ENCODE results near the gene AFDN.

AFDN gene

GRCh38 chr6:167980911-167981580 lies 154.3 kb downstream of the AFDN start:
- DNase-seq (ENCODE audit: low read depth) = no peak

DNA sequence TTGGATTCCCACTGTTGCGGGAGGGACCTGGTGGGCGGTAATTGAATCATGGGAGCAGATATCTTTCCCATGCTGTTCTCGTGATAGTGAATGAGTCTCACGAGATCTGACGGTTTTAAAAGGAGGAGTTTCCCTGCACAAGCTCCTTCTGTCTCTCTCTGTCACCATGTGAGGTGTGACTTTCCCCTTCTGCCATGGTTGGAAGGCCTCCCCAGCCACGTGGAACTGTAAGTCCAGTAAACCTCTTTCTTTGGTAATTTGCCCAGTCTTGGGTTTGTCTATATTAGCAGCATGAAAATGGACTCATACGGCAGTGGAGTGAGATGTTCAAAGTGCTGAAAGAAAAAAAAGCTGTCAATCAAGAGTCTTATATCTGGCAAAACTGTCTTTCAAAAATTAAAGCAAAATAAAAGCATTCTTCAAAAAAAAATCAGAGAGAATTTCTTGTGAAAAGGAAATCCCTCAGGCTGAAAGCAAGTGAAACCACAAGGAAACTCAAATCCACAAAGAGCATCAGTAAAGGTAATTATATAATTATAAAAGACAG lies 155.3 kb downstream of the AFDN start:
- no peak for DNase-seq (ENCODE audit: low read depth)

GRCh38 chr6:167984144-167984719 lies 157.5 kb downstream of the AFDN start:
- no peak for DNase-seq (ENCODE audit: low read depth)

GRCh38 chr6:167984876-167985604 lies 158.3 kb downstream of the AFDN start:
- no peak for DNase-seq (ENCODE audit: low read depth)

- no peak for DNase-seq (ENCODE audit: low read depth)
These were observed 159.3 kb downstream of the AFDN start for GRCh38 chr6:167985911-167986595.

GRCh38 chr6:167987396-167988153 lies 160.9 kb downstream of the AFDN start:
- no peak for DNase-seq (ENCODE audit: low read depth)

GRCh38 chr6:167988154-167988495 lies 161.4 kb downstream of the AFDN start:
- no peak for DNase-seq (ENCODE audit: low read depth)

GRCh38 chr6:167988945-167989841 lies 162.5 kb downstream of the AFDN start:
- no peak for DNase-seq (ENCODE audit: low read depth)

DNA sequence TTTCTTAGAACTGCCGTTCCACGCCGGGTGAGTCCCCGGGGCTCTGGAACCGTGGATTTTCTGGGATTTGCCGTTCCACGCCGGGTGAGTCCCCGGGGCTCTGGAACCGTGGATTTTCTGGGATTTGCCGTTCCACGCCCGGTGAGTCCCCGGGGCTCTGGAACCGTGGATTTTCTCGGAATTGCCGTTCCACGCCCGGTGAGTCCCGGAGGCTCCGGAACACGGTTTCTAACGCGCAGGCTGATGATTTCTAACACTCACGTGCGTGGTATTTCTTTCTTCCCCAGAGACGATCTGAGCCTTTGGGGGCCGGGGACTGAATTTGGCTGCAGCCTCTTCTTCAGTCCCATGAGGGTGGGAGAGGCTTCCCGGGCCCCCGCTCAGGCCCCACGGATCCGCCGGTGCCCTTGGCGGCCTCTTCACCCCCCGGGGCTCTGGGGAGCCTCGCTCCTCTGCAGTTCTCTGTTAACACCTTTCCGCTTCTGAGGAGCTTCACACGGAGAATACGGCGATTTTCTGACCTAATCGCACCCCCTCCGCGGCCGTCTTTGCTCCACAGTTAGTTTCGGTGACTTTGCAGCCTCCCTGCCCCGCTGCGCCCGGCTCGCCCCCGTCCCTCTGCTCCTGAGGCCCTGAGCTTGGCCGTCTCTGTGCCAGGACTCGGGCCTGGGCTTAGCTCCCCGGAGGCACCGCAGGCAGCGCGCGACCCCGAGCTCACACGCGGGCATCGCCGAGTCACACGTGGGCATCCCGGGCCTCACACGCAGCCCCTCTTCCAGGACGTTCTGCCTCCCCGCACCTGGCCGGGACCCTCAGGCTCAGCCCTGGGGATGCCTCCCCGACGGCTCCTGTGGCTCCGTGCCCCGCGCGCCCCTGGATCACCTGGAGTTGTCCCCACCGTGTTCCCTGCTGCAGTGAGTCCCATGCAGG lies 163.6 kb downstream of the AFDN start:
- no peak for DNase-seq (ENCODE audit: low read depth)

- no peak for DNase-seq (ENCODE audit: low read depth)
These were observed 166.5 kb downstream of the AFDN start for GRCh38 chr6:167993169-167993568.

DNA sequence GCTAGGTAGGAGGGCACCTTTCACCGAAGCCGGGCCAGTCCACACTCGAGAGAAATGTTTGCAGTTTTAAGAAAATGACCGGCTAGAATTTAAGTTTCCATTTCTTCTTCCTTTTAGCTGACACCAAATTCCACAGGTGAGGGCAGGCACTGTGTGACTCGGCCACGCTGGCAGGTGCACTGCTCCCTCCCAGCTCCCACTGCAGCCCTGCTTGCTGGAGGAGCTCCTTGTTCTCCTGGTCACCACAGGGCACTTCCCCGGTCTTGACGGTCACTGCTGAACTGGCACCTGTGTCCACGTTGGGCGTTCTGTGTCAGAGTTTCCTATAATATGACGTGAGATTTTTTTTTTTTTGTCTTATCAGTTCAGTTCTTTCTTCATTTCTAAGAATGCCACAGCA lies 167.1 kb downstream of the AFDN start:
- DNase-seq (ENCODE audit: low read depth) = no peak

DNA sequence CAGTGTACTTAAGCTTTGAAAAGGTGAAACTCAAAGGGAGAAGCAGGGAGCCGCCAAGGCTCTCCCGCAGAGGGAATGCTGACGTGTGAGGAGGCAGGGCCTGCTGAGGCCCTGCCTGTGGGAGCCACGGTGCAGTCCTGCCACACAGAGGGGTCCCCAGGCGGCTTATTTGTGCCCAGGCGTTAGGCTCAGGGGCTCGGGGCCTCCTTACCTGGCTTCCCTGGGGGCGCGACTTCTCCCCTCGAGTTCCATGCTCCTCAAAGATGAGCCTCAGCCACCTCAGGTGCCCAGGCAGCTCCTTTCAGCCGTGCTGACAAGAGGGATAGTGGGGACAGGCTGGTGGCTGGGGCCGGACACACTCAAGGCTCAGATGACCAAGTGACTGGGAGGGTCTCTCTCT lies 168.6 kb downstream of the AFDN start:
- no peak for DNase-seq (ENCODE audit: low read depth)

- DNase-seq (ENCODE audit: low read depth) = no peak
These were observed 169.0 kb downstream of the AFDN start for GRCh38 chr6:167995731-167996151.

DNA sequence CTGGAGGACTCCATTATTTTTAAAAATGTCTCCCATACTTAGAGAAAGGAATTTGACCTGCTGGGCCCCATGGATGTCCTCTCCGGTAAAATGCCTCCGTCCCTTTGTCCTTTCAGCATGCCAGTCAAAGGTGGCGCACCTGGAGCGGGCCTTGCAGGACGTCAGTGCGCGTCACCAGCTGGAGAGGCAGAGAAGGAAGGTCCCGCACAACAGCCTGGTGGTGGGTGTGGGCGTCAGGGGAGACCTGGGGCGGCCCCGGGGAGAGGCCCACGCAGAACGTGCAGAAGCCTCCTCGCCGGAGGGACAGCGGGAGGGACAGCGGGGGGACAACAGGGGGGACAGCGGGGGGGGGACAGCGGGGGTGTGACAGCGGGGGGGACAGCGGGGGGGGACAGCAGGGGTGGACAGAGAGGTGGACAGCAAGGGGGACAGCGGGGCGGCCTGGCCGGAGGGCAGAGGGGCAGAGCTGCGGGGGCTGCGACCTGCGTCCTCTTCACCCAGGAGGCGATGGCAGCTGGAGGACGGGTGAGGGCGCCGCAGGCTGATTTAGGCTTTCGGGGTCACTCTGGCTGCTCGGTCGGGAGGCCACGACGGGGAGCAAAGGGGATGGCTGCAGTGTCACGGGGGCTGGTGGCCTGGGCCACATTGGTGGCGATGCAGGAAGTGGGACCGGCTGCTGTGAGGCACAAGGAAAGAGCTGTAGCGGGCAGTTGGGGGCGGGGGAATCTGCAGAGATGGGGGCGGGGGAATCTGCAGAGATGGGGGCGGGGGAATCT lies 169.9 kb downstream of the AFDN start:
- DNase-seq (ENCODE audit: low read depth) = no peak

DNA sequence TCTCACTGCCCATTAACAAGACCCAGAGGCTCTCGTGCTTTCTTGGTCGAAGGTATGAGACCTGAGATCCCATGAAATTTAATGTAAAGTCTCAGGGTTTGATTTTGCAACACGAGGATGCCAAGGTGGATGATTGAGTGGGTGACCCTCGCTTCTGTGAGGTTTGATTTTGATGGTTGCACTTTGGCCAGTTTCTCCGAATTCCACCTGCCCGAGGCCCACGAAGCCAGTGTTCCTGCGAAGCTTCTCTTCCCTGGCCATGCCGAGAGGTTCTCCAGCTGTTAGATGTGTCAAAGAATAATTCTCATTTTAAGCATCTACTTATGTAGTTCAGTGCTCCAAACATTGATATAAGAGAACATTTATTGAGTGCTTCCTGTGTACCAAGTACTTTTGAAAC lies 170.9 kb downstream of the AFDN start, which contains the start of gene KIF25:
Gene KIF25 (plus strand): TSS at position 30 of the 400 bp plus-strand sequence. CDS start 31,915 bp downstream, outside the sequence.
- DNase-seq (ENCODE audit: low read depth) = no peak

DNA sequence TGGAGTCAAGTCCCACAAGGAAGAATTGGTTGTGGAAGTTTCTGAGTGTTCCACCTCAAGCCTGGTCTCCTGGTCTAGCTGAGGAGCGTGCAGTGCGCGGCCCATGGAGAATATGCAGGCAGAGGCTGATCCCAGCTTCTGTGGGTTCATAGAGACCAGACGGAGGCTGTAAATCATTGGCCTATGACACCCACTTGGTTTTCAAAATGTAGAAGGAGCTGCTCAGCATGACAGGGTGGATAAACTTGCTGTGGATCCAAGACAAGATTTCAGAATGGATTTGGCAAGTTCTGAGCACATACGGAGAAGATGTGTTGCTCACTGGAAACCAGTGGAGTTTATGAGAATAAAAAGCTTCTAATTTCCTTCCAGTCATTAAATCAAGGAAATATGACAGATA lies 171.5 kb downstream of the AFDN start:
- DNase-seq (ENCODE audit: low read depth) = no peak

DNA sequence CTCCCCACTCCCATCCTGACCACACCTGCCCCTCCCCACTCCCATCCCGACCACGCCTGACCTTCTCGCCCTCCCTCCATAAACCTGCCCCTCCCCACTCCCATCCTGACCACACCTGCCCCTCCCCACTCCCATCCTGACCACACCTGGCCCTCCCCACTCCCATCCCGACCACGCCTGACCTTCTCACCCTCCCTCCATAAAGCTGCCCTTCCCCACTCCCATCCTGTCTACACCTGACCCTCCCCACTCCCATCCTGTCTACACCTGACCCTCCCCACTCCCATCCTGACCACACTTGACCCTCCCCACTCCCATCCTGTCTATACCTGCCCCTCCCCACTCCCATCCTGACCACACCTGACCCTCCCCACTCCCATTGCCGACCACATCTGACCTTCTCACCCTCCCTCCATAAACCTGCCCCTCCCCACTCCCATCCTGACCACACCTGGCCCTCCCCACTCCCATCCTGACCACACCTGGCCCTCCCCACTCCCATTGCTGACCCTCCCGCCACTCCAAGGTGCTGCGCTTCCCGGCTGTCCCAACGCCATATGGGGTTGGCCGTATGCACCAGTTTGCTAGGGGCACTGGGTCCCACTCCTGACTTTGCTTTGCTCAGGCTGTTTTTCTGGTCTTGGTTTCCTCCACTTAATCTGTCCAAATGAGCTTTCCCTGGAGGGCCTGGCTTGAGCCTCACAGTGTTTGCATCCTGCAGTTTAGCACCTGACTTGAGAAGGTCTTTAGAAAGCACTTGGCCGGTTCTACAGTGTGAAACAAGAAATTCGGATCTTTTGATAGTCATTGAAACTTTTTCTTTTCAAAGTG lies 173.7 kb downstream of the AFDN start:
- no peak for DNase-seq (ENCODE audit: low read depth)

- no peak for DNase-seq (ENCODE audit: low read depth)
These were observed 174.3 kb downstream of the AFDN start for GRCh38 chr6:168001029-168001332.
